SK-N-SH (cell line): ENCODE data around the gene ACOX2. TPM values are rescaled to one million over a fixed set of nuclear protein-coding genes. Genes with fewer than 3 reads are reported as not detected.

Experiments used
- CTCF ChIA-PET: fragments of 300-600, 350-600 bp; formaldehyde crosslinking; extraction: SDS; loops from one replicate; lab custom pipeline; 2021; lab: Yijun Ruan, JAX
- POLR2A ChIA-PET: fragments of 350-600 bp; sonication (Branson Sonifier 250); formaldehyde crosslinking; extraction: SDS; loops from one replicate; lab custom pipeline; 2020; ENCODE audit warnings: antibody characterized with exemption, inconsistent platforms; lab: Yijun Ruan, JAX
- DNase-seq: peaks from one replicate; pipeline ENCODE4 v3.0.0; 2012
- H2AFZ ChIP-seq: fragments of 200-600 bp; sonication (generic); 2 replicates; pipeline ENCODE4 v1.8.1; 2016; ENCODE audit warnings: antibody characterized with exemption, mild to moderate bottlenecking, low read depth
- H3F3A ChIP-seq: fragments of 200-600 bp; sonication (generic); replicated peaks from 2 replicates; pipeline ENCODE3; 2016; ENCODE audit warnings: antibody characterized with exemption, mild to moderate bottlenecking; ENCODE audit not compliant: insufficient read depth
- H3K27ac ChIP-seq, 2 experiments: fragments of 200-500 bp in 1 of 2; fragments of 200-600 bp in 1 of 2; sonication (Bioruptor generic) in 1 of 2; sonication (generic), shearing (Covaris generic) in 1 of 2; 2 replicates each; pipeline versions ENCODE4 v1.5.1 to v1.6.1; 2014 to 2016; ENCODE audit warnings: low read depth in 2 of 2, inconsistent platforms in 1 of 2, low read length in 1 of 2, mild to moderate bottlenecking in 1 of 2, mixed read lengths in 1 of 2
- H3K27me3 ChIP-seq: fragments of 200-600 bp; sonication (generic), shearing (Covaris generic); 2 replicates; pipeline ENCODE4 v1.6.1; 2016; ENCODE audit warnings: mixed run types; ENCODE audit not compliant: insufficient read depth
- H3K36me3 ChIP-seq, 2 experiments: fragments of 200-500 bp in 1 of 2; fragments of 200-600 bp in 1 of 2; sonication (Bioruptor generic) in 1 of 2; sonication (generic) in 1 of 2; replicated peaks in 1 of 2; 2 replicates each; pipeline versions ENCODE3 to v1.5.1; 2014 to 2016; ENCODE audit warnings: low read length in 1 of 2, mild to moderate bottlenecking in 1 of 2; ENCODE audit not compliant: insufficient read depth in 2 of 2, control insufficient read depth in 1 of 2
- H3K4me1 ChIP-seq, 2 experiments: fragments of 200-500 bp in 1 of 2; fragments of 200-600 bp in 1 of 2; sonication (Bioruptor generic) in 1 of 2; sonication (generic), shearing (Covaris generic) in 1 of 2; 2 replicates each; pipeline versions ENCODE4 v1.5.1 to v1.6.1; 2014 to 2016; ENCODE audit warnings: low read depth in 1 of 2, low read length in 1 of 2, mixed run types in 1 of 2; ENCODE audit not compliant: insufficient read depth in 2 of 2, control insufficient read depth in 1 of 2
- H3K4me2 ChIP-seq: fragments of 200-600 bp; sonication (generic), shearing (Covaris generic); 2 replicates; pipeline ENCODE4 v1.6.1; 2017; ENCODE audit warnings: mixed run types
- H3K4me3 ChIP-seq, 2 experiments: fragments of 200-500 bp in 1 of 2; fragments of 200-600 bp in 1 of 2; sonication (Bioruptor generic) in 1 of 2; sonication (generic), shearing (Covaris generic) in 1 of 2; 2 replicates each; pipeline versions ENCODE4 v1.5.1 to v1.8.1; 2014 to 2016; ENCODE audit warnings: low read depth in 2 of 2, inconsistent platforms in 1 of 2, low read length in 1 of 2, mild to moderate bottlenecking in 1 of 2, mixed read lengths in 1 of 2, moderate library complexity in 1 of 2
- H3K79me2 ChIP-seq: fragments of 200-600 bp; sonication (generic); 2 replicates; pipeline ENCODE4 v1.8.1; 2017; ENCODE audit warnings: mild to moderate bottlenecking; ENCODE audit not compliant: insufficient read depth
- H3K9ac ChIP-seq: fragments of 200-600 bp; sonication (generic); 2 replicates; pipeline ENCODE4 v1.6.1; 2017; ENCODE audit warnings: mixed run types
- H3K9me2 ChIP-seq: fragments of 200-600 bp; sonication (generic); 2 replicates; pipeline ENCODE4 v1.6.1; 2017; ENCODE audit warnings: mixed run types
- H3K9me3 ChIP-seq: fragments of 200-600 bp; sonication (generic); 2 replicates; pipeline ENCODE4 v1.6.1; 2017; ENCODE audit warnings: mixed run types, mild to moderate bottlenecking, moderate library complexity
- H4K20me1 ChIP-seq: fragments of 200-600 bp; sonication (generic); 2 replicates; pipeline ENCODE4 v1.6.1; 2017; ENCODE audit warnings: mild to moderate bottlenecking, mixed run types; ENCODE audit not compliant: insufficient read depth
- EZH2phosphoT487 ChIP-seq: fragments of 200-600 bp; sonication (generic); IDR thresholded peaks from 2 replicates; pipeline ENCODE4 v1.6.1; 2017; ENCODE audit warnings: low read depth, mixed run types, mild to moderate bottlenecking, antibody characterized with exemption, moderate library complexity, borderline replicate concordance
- MEF2A ChIP-seq: IDR thresholded peaks from 2 replicates; pipeline ENCODE4 v1.4.0; 2012; ENCODE audit warnings: low read depth, borderline replicate concordance
- MXI1 ChIP-seq: IDR thresholded peaks from 2 replicates; pipeline ENCODE4 v1.6.1; 2012; ENCODE audit warnings: mild to moderate bottlenecking, low read depth, low read length, improper control_type of control experiment
- REST ChIP-seq: IDR thresholded peaks from 2 replicates; pipeline ENCODE4 v1.6.1; 2012; ENCODE audit warnings: mild to moderate bottlenecking, low read depth, low read length, moderate library complexity
- RFX5 ChIP-seq: IDR thresholded peaks from 2 replicates; pipeline ENCODE4 v1.6.1; 2012; ENCODE audit warnings: mild to moderate bottlenecking, improper control_type of control experiment, low read length
- SIN3A ChIP-seq: IDR thresholded peaks from 2 replicates; pipeline ENCODE4 v1.6.1; 2012; ENCODE audit warnings: low read depth, mild to moderate bottlenecking, low read length, moderate library complexity, borderline replicate concordance
- TCF12 ChIP-seq: IDR thresholded peaks from 2 replicates; pipeline ENCODE4 v1.4.0; 2012
- WGBS: methylation state at CpG from one replicate; pipeline ENCODE4 v1.1.6; 2017; ENCODE audit warnings: low lambda C conversion rate; 5-methylcytosine and 5-hydroxymethylcytosine counted together
- polyA plus RNA-seq, 3 experiments: library from polyadenylated mRNA; depleted of rRNA; stranded (reverse); fragments of >200 nt; gene quantifications; 2 replicates each; pipeline ENCODE4 v1.2.3, GENCODE V29; 2012
- TF ChIP-seq, protein P1 (sequence below): IDR thresholded peaks from 2 replicates; pipeline ENCODE4; 2012

The ACOX2 gene
- polyA plus RNA-seq, 1 of the 3 experiments (the other 2 are of a cell fraction) = 9.0 TPM

GRCh38 chr3:58567251-58567515 lies 30.2 kb upstream of the ACOX2 start:
- 90% methylated on average over 5 of the region's 7 CpGs for WGBS
- POLR2A ChIA-PET = no interaction called here
- Histone ChIP-seq H3K9ac (no peak overlapping the region), H3K79me2 (no peaks in the 10 kb centered on the region), H3K9me2 (no peaks in the 10 kb centered on the region), H3K36me3 (no peaks in the 10 kb centered on the region), H3K4me2 (no peak overlapping the region), H3K4me1 (peaks cover 4% of the 10 kb centered on the region in 2 experiments; a peak in 1 of 4 replicates), H3K9me3 (no peaks in the 10 kb centered on the region), H2AFZ (no peak overlapping the region), H3K27me3 (no peaks in the 10 kb centered on the region), H3F3A (no peaks in the 10 kb centered on the region), H3K27ac (no peak overlapping the region), H4K20me1 (no peaks in the 10 kb centered on the region), H3K4me3 (no peak overlapping the region)
- CTCF ChIA-PET = interaction anchor here (1.1 to 17.3 kb wide), 15 partner anchors 8 to 747 kb away, joined by 3 to 446 read pairs (median 4); partner anchors contain the start of genes ACOX2 and KCTD6
- TF ChIP-seq TCF12 (no peak), RFX5 (no peak)
- no peak for DNase-seq

DNA sequence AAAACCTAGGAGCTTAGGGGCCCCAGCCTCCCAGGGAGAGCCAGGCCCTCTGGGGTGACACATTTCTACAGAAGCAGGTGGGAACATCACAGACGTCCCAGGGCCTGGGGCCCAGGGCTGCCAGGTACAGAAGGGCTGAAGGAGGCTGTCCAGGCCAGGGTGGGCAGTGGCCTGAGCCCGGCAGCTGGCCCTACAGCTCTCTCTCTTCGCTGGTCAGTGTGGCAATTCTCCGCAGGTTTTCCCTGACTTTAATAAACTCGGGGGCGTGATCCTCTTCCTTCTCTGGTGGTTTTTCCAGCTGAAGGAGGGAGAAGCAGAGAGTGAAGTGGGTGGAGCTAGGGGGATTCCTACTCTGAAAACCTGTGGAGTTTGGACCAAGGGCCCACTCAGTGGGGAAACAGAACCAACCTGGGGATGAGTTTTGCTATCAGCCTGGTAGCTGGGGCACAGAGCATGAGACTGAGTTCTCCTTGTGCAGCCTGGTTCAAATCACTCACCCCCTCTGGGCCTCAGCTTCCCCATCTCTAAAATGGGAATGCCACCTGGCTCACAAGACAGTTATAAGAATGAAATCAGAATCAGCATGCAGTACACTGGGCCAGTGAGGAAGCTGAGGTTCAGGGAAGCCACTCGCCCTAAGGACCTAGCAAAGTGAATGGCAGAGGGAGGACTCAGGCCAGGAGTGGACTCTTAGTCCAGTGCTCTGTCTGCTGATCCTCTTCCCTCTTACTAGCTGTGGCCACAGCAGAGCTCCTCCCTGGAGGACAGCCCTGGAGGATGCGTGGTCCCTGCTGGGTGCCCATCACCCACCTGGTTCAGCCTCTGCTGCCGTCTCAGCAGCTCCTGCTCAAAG lies 29.6 kb upstream of the ACOX2 start:
- H3K27me3 ChIP-seq = no peaks in the 10 kb centered on the region
- H2AFZ ChIP-seq = no peak overlapping the region
- peaks cover 4% of the 10 kb centered on the region in 2 experiments; a peak in 1 of 4 replicates for H3K4me1 ChIP-seq
- no peak overlapping the region for H3K27ac ChIP-seq
- no peaks in the 10 kb centered on the region for H3K9me2 ChIP-seq
- TF ChIP-seq REST (no peak), MEF2A (no peak), EZH2phosphoT487 (no peak), MXI1 (no peak), SIN3A (no peak)
- TF ChIP-seq, protein P1, sequence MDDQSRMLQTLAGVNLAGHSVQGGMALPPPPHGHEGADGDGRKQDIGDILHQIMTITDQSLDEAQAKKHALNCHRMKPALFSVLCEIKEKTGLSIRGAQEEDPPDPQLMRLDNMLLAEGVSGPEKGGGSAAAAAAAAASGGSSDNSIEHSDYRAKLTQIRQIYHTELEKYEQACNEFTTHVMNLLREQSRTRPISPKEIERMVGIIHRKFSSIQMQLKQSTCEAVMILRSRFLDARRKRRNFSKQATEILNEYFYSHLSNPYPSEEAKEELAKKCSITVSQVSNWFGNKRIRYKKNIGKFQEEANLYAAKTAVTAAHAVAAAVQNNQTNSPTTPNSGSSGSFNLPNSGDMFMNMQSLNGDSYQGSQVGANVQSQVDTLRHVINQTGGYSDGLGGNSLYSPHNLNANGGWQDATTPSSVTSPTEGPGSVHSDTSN = no peak
- no peaks in the 10 kb centered on the region for H4K20me1 ChIP-seq
- H3F3A ChIP-seq = no peaks in the 10 kb centered on the region
- H3K9ac ChIP-seq = no peak overlapping the region
- H3K9me3 ChIP-seq = no peaks in the 10 kb centered on the region
- no peak for DNase-seq
- ChIA-PET POLR2A (no interaction called here), CTCF (interaction anchor here (1.0 to 17.3 kb wide), 13 partner anchors 9 to 184 kb away, joined by 3 to 446 read pairs (median 6); partner anchors contain the start of gene KCTD6)
- no peaks in the 10 kb centered on the region for H3K79me2 ChIP-seq
- no peaks in the 10 kb centered on the region for H3K36me3 ChIP-seq
- no peak overlapping the region for H3K4me3 ChIP-seq
- no peak overlapping the region for H3K4me2 ChIP-seq
- WGBS = 87% methylated on average over 8 of the region's 9 CpGs
